Pancreas (tissue), 10 donors: ENCODE measurements around the gene SH2B3. TPM values are rescaled to one million over a fixed set of nuclear protein-coding genes. Genes with fewer than 3 reads are reported as not detected.

ENCODE experiments used
- ATAC-seq, 4 donors: fragments of 200-7000 bp; cut with Tn5 transposase; one replicate each; pipeline versions ENCODE4 v1.8.0 to v1.9.1; 2020; ENCODE audit warnings: mild to moderate bottlenecking in 4 of 4, moderate library complexity in 4 of 4
- DNase-seq, 6 donors: peaks; one replicate each; pipeline ENCODE4 v3.0.0-alpha.2; 2020
- FAIRE-seq: peaks from 2 replicates; lab custom pipeline; 2012; peaks lifted over from hg19 to GRCh38; lab: Jason Lieb, UNC
- H3K27ac ChIP-seq, 4 donors: fragments of 200-600 bp; sonication (generic); 1 replicate in 3 of 4; 2 replicates in 1 of 4; pipeline versions ENCODE4 v1.5.0 to v1.8.0; 2020
- H3K27me3 ChIP-seq, 4 donors: fragments of 200-600 bp; one replicate each; pipeline ENCODE4 v1.8.0; 2021
- H3K36me3 ChIP-seq, 3 donors: fragments of 200-600 bp; sonication (generic) in 1 of 3; one replicate each; pipeline versions ENCODE4 v1.5.0 to v1.8.0; 2020 to 2021
- H3K4me1 ChIP-seq, 3 donors: fragments of 200-600 bp; one replicate each; pipeline ENCODE4 v1.8.0; 2021
- H3K4me3 ChIP-seq, 4 donors: fragments of 200-600 bp; sonication (generic) in 2 of 4; one replicate each; pipeline versions ENCODE4 v1.5.0 to v1.8.0; 2020 to 2021
- H3K9me3 ChIP-seq, 4 donors: fragments of 200-600 bp; one replicate each; pipeline ENCODE4 v1.8.0; 2021
- WGBS, 2 donors: extraction: QIAGEN DNeasy Blood & Tissue Kit; methylation state at CpG; one replicate each; pipeline ENCODE4 v1.1.7; 2013; 5-methylcytosine and 5-hydroxymethylcytosine counted together
- intact Hi-C, 3 donors: fragments of 100-400 bp; cut with DNase I; formaldehyde crosslinking; loops; one replicate each; pipeline versions ENCODE4 v1.11.1 to v1.14.2; 2022
- polyA plus RNA-seq, 2 donors: library from polyadenylated mRNA; stranded (reverse); fragments of 200-250 nt; gene quantifications; one replicate each; pipeline ENCODE4 v1.2.3, GENCODE V29; 2013
- total RNA-seq, 6 donors: library from RNA; stranded (reverse); fragmentation: NEBNext Ultra II Directional in 4 of 6; extraction: Animal tissue kit (Norgen Biotek cat#: 25700) in 4 of 6; gene quantifications; one replicate each; pipeline versions ENCODE4 v1.2.1 to v1.2.4, GENCODE V29; 2021 to 2023
- TF ChIP-seq, protein P1 (sequence below), 4 donors: fragments of 200-600 bp; sonication (generic) in 3 of 4; IDR thresholded peaks; one replicate each; pipeline versions ENCODE4 v1.5.0 to v1.8.0; 2021; ENCODE audit warnings: antibody characterized with exemption in 4 of 4
- donor health status: healthy with polysubstance abuse.
- donor health status: DM: no; HTN: no; CAD: no; lungs with moderate emphysema.
- donor health status: DM: no; HTN: no; CAD: no.
- donor health status: control.
- donor health status: control.
- donor health status: Bipolar disorder and iron deficiency.
- donor health status: DM: yes; HTN: yes; CAD: no.
- donor health status: DM: no; HTN: no; CAD: no.
- donor health status: DM: no; HTN: no; CAD: no.
- donor health status: DM: yes; HTN: yes; CAD: no.

SH2B3 gene
- total and polyA plus RNA-seq, 8 donors, result 2.8 to 15.0 (median 6.5) TPM

DNA sequence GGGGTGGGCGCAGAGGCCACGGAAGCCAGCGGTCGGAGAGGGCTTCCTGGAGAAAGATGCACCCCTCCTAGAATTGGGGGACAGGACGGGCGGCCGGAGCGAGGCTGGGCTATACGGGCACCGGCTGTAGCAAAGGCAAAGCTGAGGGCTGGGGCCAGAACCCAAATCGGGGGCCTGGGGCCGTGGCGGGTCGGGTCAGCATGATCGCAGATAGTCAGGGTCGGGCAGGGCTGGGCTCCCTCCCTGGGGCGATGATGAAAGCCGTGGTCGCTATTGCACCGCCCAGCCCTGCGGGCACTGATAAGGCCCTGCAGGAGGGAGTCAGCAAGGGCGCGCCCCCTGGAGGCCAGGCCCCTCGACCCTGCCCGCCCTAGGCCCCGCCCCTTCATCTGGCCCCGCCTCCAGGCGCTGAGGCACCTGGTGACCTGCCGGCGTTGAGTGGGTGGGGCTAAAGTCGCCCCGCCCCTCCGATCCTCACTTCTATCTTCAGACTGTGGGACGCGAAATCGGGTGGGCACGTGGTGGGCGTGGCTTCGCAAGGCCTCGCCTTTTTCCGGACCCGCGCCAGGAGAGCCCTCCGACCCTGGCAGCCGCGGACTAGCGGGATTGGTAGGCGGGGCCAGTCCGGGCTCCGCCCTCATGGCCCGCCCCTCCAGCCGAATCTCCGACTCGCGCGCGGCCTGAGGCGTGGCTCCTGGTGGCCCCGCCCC is 419 bp upstream of the SH2B3 start:
- H3K27me3 ChIP-seq, result no peaks in the 10 kb centered on the region
- DNase-seq, result peak; percentile 94 to 100 (median 99)
- no peaks in the 10 kb centered on the region for H3K9me3 ChIP-seq
- peak overlapping the region; percentile 12 to 89 (median 74) for H3K27ac ChIP-seq
- TF ChIP-seq, protein P1, sequence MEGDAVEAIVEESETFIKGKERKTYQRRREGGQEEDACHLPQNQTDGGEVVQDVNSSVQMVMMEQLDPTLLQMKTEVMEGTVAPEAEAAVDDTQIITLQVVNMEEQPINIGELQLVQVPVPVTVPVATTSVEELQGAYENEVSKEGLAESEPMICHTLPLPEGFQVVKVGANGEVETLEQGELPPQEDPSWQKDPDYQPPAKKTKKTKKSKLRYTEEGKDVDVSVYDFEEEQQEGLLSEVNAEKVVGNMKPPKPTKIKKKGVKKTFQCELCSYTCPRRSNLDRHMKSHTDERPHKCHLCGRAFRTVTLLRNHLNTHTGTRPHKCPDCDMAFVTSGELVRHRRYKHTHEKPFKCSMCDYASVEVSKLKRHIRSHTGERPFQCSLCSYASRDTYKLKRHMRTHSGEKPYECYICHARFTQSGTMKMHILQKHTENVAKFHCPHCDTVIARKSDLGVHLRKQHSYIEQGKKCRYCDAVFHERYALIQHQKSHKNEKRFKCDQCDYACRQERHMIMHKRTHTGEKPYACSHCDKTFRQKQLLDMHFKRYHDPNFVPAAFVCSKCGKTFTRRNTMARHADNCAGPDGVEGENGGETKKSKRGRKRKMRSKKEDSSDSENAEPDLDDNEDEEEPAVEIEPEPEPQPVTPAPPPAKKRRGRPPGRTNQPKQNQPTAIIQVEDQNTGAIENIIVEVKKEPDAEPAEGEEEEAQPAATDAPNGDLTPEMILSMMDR (IDR thresholded peaks at IDR 0.05), result peak; percentile 43 to 63 (median 54)
- H3K4me3 ChIP-seq, result peak overlapping the region; percentile 81 to 92 (median 90)
- FAIRE-seq, result no peak
- peaks cover 0 to 48% (median 6%) of the 10 kb centered on the region in 3 donors for H3K4me1 ChIP-seq
- no peaks in the 10 kb centered on the region for H3K36me3 ChIP-seq
- peak; percentile 84 to 89 (median 88) for ATAC-seq
- WGBS, 2 donors, result 1% methylated on average over 50 to 59 of the region's 59 CpGs
- intact Hi-C loops, result no loop called here

DNA sequence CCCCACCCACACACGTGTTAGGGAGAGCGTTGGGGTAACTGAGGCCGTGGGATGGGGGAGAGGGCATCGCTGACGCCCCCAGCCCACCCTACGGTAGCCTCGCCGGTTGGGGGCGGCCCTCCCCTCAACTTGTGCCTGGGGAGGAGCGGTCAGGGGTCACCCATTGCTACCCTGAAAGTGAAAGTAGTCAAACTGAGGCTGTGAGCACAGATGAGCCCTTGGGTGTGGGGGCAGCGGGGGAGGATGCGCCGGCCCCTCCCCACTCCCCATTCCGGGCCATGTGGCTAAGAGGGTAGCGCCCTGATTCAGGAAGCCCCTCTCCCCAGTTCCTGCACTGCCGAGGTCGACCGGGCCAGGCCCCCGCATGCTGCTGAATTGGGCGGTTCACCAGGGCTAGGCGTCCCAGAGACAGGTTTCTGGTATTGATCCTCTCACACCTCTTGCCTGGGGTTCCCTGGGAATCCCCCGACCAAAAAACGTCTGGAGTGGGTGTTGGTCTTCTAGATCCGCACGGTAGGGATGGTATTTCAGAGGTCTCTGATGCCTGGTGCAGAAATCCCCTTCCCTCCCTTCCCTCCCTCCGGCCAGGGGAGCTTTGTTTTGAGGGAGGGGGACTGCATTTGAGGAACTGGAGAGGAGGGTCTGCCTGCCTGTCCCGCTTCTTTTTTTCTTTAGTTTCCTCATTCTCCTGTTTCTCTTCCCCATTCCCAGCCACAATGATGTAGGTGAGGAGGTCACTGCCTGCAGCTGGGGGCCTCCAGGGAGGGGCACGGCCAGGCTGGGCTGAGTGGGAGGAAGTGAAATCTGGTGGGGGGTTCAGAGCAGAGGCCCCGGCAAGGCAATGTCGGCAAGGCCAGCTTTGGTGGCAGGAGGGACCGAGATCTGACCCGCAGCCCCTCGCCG is 1.0 kb downstream of the SH2B3 start:
- H3K36me3 ChIP-seq, result no peaks in the 10 kb centered on the region
- 14 to 16% methylated on average over 32 to 34 of the region's 34 CpGs for WGBS, 2 donors
- H3K4me3 ChIP-seq, result peak overlapping the region; percentile 81 to 92 (median 90)
- peaks cover 4 to 57% (median 13%) of the 10 kb centered on the region in 3 donors for H3K4me1 ChIP-seq
- no peaks in the 10 kb centered on the region for H3K27me3 ChIP-seq
- DNase-seq (peak in 3 of 6 donors; percentile 45 to 81 (median 57)), ATAC-seq (no peak), FAIRE-seq (no peak)
- TF ChIP-seq, protein P1 (IDR thresholded peaks at IDR 0.05), result no peak
- H3K9me3 ChIP-seq, result no peaks in the 10 kb centered on the region
- H3K27ac ChIP-seq, result peak overlapping the region; percentile 39 to 89 (median 71)
- intact Hi-C loops, result no loop called here

DNA sequence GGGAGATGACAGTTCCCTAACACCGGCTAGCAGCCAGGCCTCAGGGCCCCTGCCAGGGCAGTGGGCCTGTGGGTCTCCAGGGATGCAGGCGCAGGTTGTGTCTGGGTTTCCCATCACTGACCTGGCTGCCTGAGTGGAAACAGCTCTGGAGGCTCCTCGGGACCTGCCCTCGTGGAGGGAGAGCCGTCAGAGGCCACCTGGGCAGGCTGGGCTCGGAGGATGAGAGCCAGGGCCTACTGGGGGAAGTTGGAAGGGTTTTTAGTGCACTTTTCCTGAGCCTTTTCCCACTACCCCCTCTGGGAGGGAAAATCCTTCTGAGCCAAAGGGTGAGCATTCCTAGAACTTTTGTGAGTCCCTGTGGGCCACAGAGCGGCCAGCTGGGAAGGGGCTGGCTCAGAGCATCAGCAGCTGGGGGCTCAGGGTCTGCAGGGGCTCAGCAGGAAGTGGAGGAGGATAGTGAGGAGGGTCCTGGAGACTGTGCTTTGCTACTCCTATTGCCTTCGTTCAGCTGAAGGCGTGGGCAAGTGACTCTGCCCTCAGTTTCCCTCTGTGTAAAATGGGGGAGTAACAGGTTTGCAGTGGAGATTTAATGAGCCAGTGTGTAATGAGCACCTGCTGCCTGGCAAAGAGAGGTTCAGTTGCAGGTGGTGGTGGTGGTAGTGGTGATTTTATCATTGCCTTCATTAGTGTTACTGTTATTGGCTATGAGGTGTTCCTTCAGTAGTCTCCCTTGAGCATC is 1.8 kb downstream of the SH2B3 start:
- WGBS, 2 donors, result 46 to 48% methylated on average over 9 of the region's 9 CpGs
- Histone ChIP-seq H3K9me3 (no peaks in the 10 kb centered on the region), H3K4me1 (peaks cover 4 to 53% (median 13%) of the 10 kb centered on the region in 3 donors), H3K4me3 (peak overlapping the region in 3 of 4 donors; percentile 88 to 92 (median 91)), H3K27me3 (no peaks in the 10 kb centered on the region), H3K36me3 (no peaks in the 10 kb centered on the region), H3K27ac (peak overlapping the region in 3 of 4 donors; percentile 28 to 89 (median 79))
- ATAC-seq, result no peak
- no peak for FAIRE-seq
- TF ChIP-seq, protein P1 (IDR thresholded peaks at IDR 0.05), result no peak
- intact Hi-C loops, result no loop called here
- peak in 2 of 6 donors; percentile 34 to 51 for DNase-seq

DNA sequence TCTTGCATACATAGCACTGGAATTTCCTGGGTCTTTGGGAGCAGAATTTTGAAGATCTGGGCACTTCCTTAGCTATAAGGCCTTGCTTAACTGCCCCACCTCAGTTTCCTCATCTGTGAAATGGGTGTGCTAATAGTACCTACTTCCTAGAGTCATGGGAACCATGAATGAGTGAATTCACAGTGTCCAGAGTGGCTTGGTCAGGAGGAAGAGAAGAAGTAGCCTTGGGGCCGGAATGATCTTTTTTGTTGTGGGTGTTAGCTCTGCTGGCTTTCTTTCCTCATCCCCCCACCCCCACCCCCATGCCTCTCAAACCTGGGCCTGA is 2.4 kb downstream of the SH2B3 start:
- FAIRE-seq, result no peak
- H3K27me3 ChIP-seq, result no peaks in the 10 kb centered on the region
- WGBS, 2 donors, result 61 to 88% methylated on average over 1 of the region's 1 CpG
- ATAC-seq, result no peak
- no peak for DNase-seq
- peaks cover 4 to 49% (median 13%) of the 10 kb centered on the region in 3 donors for H3K4me1 ChIP-seq
- no peaks in the 10 kb centered on the region for H3K9me3 ChIP-seq
- H3K4me3 ChIP-seq, result peak overlapping the region in 1 of 4 donors; percentile 92
- no peaks in the 10 kb centered on the region for H3K36me3 ChIP-seq
- TF ChIP-seq, protein P1 (IDR thresholded peaks at IDR 0.05), result no peak
- H3K27ac ChIP-seq, result peak overlapping the region in 1 of 4 donors; percentile 79
- intact Hi-C loops, result no loop called here
